NCI-H2107 treated with DMSO at 0.1 percent for 48 hours (cell line): ENCODE results near the gene ST3GAL6.

Source experiments
- DNase-seq: peaks from one replicate; lab custom pipeline; 2025; ENCODE audit not compliant: unreplicated experiment; lab: John Stamatoyannopoulos, UW

ST3GAL6 gene

GRCh38 chr3:98843266-98843959 is 80.3 kb downstream of the ST3GAL6 start:
- no peak for DNase-seq
